K562 (cell line): ENCODE measurements around the gene CCDC34. TPM values are rescaled to one million over a fixed set of nuclear protein-coding genes. Genes with fewer than 3 reads are reported as not detected.

Source experiments
- ATAC-seq: fragments of 200-7000 bp; cut with Tn5 transposase; 3 replicates; pipeline ENCODE4 v1.9.1; 2020; ENCODE audit warnings: moderate library complexity
- BruUV-seq: library from RNA; stranded (reverse); fragments of 400-500 nt; replicated peaks from 2 replicates; lab custom pipeline; 2021; lab: Mats Ljungman, UMichigan
- CTCF ChIA-PET: fragments of 300-600 bp; formaldehyde crosslinking; extraction: SDS; loops from one replicate; lab custom pipeline; 2021; ENCODE audit warnings: low intra/inter-chr PET ratio; lab: Yijun Ruan, JAX
- POLR2A ChIA-PET: fragments of 300-600, 350-650 bp; sonication (Branson Sonifier 250); formaldehyde crosslinking; extraction: SDS; loops from one replicate; lab custom pipeline; 2021; ENCODE audit warnings: antibody characterized with exemption, inconsistent platforms; lab: Yijun Ruan, JAX
- DNase-seq, 4 experiments: peaks; one replicate each; pipeline versions ENCODE4 v3.0.0 to v3.0.0-alpha.2; 2011 to 2018; ENCODE audit warnings: low spot score in 3 of 4, mixed read lengths in 3 of 4; ENCODE audit errors: extremely low read depth in 1 of 4
- FAIRE-seq: peaks from 2 replicates; lab custom pipeline; 2011; peaks lifted over from hg19 to GRCh38; lab: Jason Lieb, UNC
- H2AFZ ChIP-seq: 2 replicates; pipeline ENCODE4 v1.6.0; 2011; ENCODE audit warnings: low read depth, low read length, control low read depth, inconsistent platforms
- H3K27ac ChIP-seq: fragments of 200-600 bp; 3 replicates; pipeline ENCODE4 v1.8.0; 2011; ENCODE audit warnings: low read depth, mild to moderate bottlenecking, control low read depth, inconsistent platforms, low read length, moderate library complexity, mixed read lengths; ENCODE audit errors: extremely low read depth
- H3K27me3 ChIP-seq, 2 experiments: fragments of 300-600 bp in 1 of 2; 2 replicates in 1 of 2; 3 replicates in 1 of 2; pipeline versions ENCODE4 v1.6.0 to v1.8.0; 2011; ENCODE audit warnings: inconsistent platforms in 2 of 2, low read length in 2 of 2, mild to moderate bottlenecking in 1 of 2, mixed read lengths in 1 of 2, moderate library complexity in 1 of 2; ENCODE audit not compliant: control insufficient read depth in 2 of 2, insufficient read depth in 2 of 2
- H3K36me3 ChIP-seq: fragments of 300-600 bp; 3 replicates; pipeline ENCODE4 v1.8.0; 2011; ENCODE audit warnings: mild to moderate bottlenecking, low read length, inconsistent platforms; ENCODE audit not compliant: control insufficient read depth, insufficient read depth
- H3K4me1 ChIP-seq, 2 experiments: fragments of 200-600 bp in 1 of 2; replicated peaks in 1 of 2; 2 replicates in 1 of 2; 3 replicates in 1 of 2; pipeline versions ENCODE4 v1.5.1 to v1.8.0; 2011; ENCODE audit warnings: inconsistent platforms in 2 of 2, low read length in 2 of 2, mild to moderate bottlenecking in 1 of 2, mixed read lengths in 1 of 2, moderate library complexity in 1 of 2; ENCODE audit not compliant: control insufficient read depth in 2 of 2, insufficient read depth in 2 of 2
- H3K4me2 ChIP-seq: 2 replicates; pipeline ENCODE4 v1.6.1; 2011; ENCODE audit warnings: low read length, control low read depth, inconsistent platforms, mixed read lengths; ENCODE audit not compliant: insufficient read depth
- H3K4me3 ChIP-seq: fragments of 200-600 bp; sonication (generic), shearing (Covaris generic); 2 replicates; pipeline ENCODE4 v1.5.1; 2016; ENCODE audit warnings: control low read depth, inconsistent platforms
- H3K79me2 ChIP-seq: fragments of 200-600 bp; 3 replicates; pipeline ENCODE4 v1.8.0; 2011; ENCODE audit warnings: low read length, inconsistent platforms; ENCODE audit not compliant: control insufficient read depth, insufficient read depth
- H3K9ac ChIP-seq, 2 experiments: 2 replicates each; pipeline versions ENCODE4 v1.6.0 to v1.6.1; 2011; ENCODE audit warnings: low read depth in 2 of 2, low read length in 2 of 2, control low read depth in 1 of 2, inconsistent platforms in 1 of 2, mild to moderate bottlenecking in 1 of 2, mixed read lengths in 1 of 2; ENCODE audit not compliant: insufficient read depth in 1 of 2
- H3K9me1 ChIP-seq: one replicate; pipeline ENCODE4 v1.6.0; 2011; ENCODE audit warnings: inconsistent platforms, mild to moderate bottlenecking, low read length, moderate library complexity; ENCODE audit not compliant: control insufficient read depth, insufficient read depth
- H3K9me3 ChIP-seq: replicated peaks from 2 replicates; pipeline ENCODE4 v1.5.1; 2011; ENCODE audit warnings: low read depth, low read length, inconsistent platforms; ENCODE audit not compliant: control insufficient read depth, insufficient read depth
- H4K20me1 ChIP-seq: replicated peaks from 2 replicates; pipeline ENCODE4 v1.6.1; 2011; ENCODE audit warnings: low read length, inconsistent platforms, mixed read lengths; ENCODE audit not compliant: control insufficient read depth, insufficient read depth
- BHLHE40 ChIP-seq: IDR thresholded peaks from 2 replicates; pipeline ENCODE4 v1.6.1; 2011; ENCODE audit warnings: low read length, improper control_type of control experiment
- HNRNPLL ChIP-seq: fragments of 200-400 bp; formaldehyde crosslinking; IDR thresholded peaks from 2 replicates; pipeline ENCODE4 v1.6.1; 2017; ENCODE audit warnings: low read length, low read depth, mild to moderate bottlenecking; ENCODE audit not compliant: poor library complexity, severe bottlenecking
- MNT ChIP-seq, 2 experiments: fragments of 450-650 bp; conservative IDR thresholded peaks; 2 replicates each; pipeline ENCODE4 v1.6.1; 2017; ENCODE audit warnings: mild to moderate bottlenecking in 2 of 2, moderate library complexity in 2 of 2
- NBN ChIP-seq: fragments of 450-650 bp; IDR thresholded peaks from 2 replicates; pipeline ENCODE4 v1.6.1; 2016; ENCODE audit warnings: low read depth, mild to moderate bottlenecking
- NEUROD1 ChIP-seq: fragments of 150-350 bp; IDR thresholded peaks from 2 replicates; pipeline ENCODE4 v1.6.1; 2014; ENCODE audit warnings: borderline replicate concordance, low read length, low read depth; ENCODE audit not compliant: partially characterized antibody
- NR0B1 ChIP-seq: fragments of 450-650 bp; IDR thresholded peaks from one replicate; pipeline ENCODE4 v1.6.1; 2018; ENCODE audit warnings: mild to moderate bottlenecking, moderate library complexity; ENCODE audit not compliant: partially characterized antibody
- SETDB1 ChIP-seq: IDR thresholded peaks from one replicate; pipeline ENCODE4 v1.6.1; 2012; ENCODE audit warnings: low read length, control low read depth, inconsistent platforms
- SIRT6 ChIP-seq: IDR thresholded peaks from one replicate; pipeline ENCODE4 v1.6.1; 2012; ENCODE audit warnings: low read depth, mild to moderate bottlenecking, control low read depth, inconsistent platforms, low read length, moderate library complexity
- SMAD3 ChIP-seq: fragments of 450-650 bp; formaldehyde crosslinking; conservative IDR thresholded peaks from 2 replicates; pipeline ENCODE4 v1.4.0; 2020; ENCODE audit warnings: mild to moderate bottlenecking
- TAL1 ChIP-seq: fragments of 450-650 bp; IDR thresholded peaks from 2 replicates; pipeline ENCODE4 v1.6.1; 2016; ENCODE audit warnings: mild to moderate bottlenecking
- TFAM ChIP-seq: fragments of 250-450 bp; sonication (Bioruptor Pico); conservative IDR thresholded peaks from 2 replicates; pipeline ENCODE4 v1.5.0; 2021; ENCODE audit warnings: mild to moderate bottlenecking, moderate library complexity
- TFE3 ChIP-seq: fragments of 450-650 bp; formaldehyde crosslinking; IDR thresholded peaks from 2 replicates; pipeline ENCODE4 v1.4.0; 2020; ENCODE audit warnings: mild to moderate bottlenecking, mixed read lengths
- ZBTB49 ChIP-seq: sonication (generic); formaldehyde crosslinking; IDR thresholded peaks from 2 replicates; pipeline ENCODE4 v1.8.0; 2022; ENCODE audit warnings: missing genetic modification reagents, mild to moderate bottlenecking, borderline replicate concordance
- ZC3H8 ChIP-seq: fragments of 450-650 bp; IDR thresholded peaks from 2 replicates; pipeline ENCODE4 v1.6.1; 2017
- ZEB2 ChIP-seq: fragments of 450-650 bp; IDR thresholded peaks from 2 replicates; pipeline ENCODE4 v1.6.1; 2016
- ZNF431 ChIP-seq: sonication (generic); formaldehyde crosslinking; IDR thresholded peaks from 2 replicates; pipeline ENCODE4 v1.8.0; 2022; ENCODE audit warnings: mild to moderate bottlenecking, missing genetic modification reagents
- ZNF551 ChIP-seq: fragments of 250-450 bp; sonication (Bioruptor Pico); IDR thresholded peaks from 2 replicates; pipeline ENCODE4 v1.5.0; 2021; ENCODE audit warnings: mild to moderate bottlenecking, moderate library complexity
- ZNF77 ChIP-seq: fragments of 250-450 bp; sonication (Bioruptor Pico); IDR thresholded peaks from 2 replicates; pipeline ENCODE4 v1.5.0; 2020
- WGBS: fragments of 100-300 bp; shearing (Covaris generic); methylation state at CpG from one replicate; pipeline ENCODE4 v1.1.6; 2016; ENCODE audit warnings: low coverage, mixed read lengths; ENCODE audit not compliant: insufficient coverage; ENCODE audit errors: missing lambda C conversion rate; 5-methylcytosine and 5-hydroxymethylcytosine counted together
- in situ Hi-C: fragments of 300-500 bp; cut with MboI; formaldehyde crosslinking; loops from 4 replicates; pipeline ENCODE4 v1.15.0; 2018; ENCODE audit warnings: inconsistent platforms, mixed read lengths
- intact Hi-C: fragments of 100-400 bp; cut with micrococcal nuclease; formaldehyde crosslinking; loops from 2 replicates; pipeline ENCODE4 v1.14.2; 2022
- polyA plus RNA-seq, 8 experiments: library from polyadenylated mRNA; depleted of rRNA in 4 of 8; stranded (reverse) in 5 of 8; unstranded in 3 of 8; fragments of >200 nt; fragmentation: Nextera tagmentation in 2 of 8; fragmentation: Illumina TruSeq in 1 of 8; extraction: Ambion mirVana in 2 of 8; extraction: Trizol in 1 of 8; gene quantifications; 2 replicates each; pipeline versions ENCODE4 v1.2.1 to v1.2.3, GENCODE V29; 2011 to 2014; ENCODE audit warnings: inconsistent platforms in 1 of 8, missing spikeins in 1 of 8
- total RNA-seq, 7 experiments: library from RNA; depleted of rRNA in 6 of 7; stranded (reverse); fragments of >200 nt in 6 of 7; fragmentation: Illumina TruSeq in 2 of 7; extraction: Trizol in 2 of 7; gene quantifications; 2 replicates each; pipeline versions ENCODE4 v1.2.1 to v1.2.3, GENCODE V29; 2011 to 2021; ENCODE audit warnings: low replicate concordance in 1 of 7

CCDC34 gene
- total and polyA plus RNA-seq, 9 of the 15 experiments (the other 6 are each of a cell fraction or from before 2014, with no cell fraction given), result 6.2 to 42.0 (median 15.7) TPM

- DNase-seq, result peak in 3 of 4 experiments; percentile 14 to 28 (median 28)
- H3K4me3 ChIP-seq, result no peak overlapping the region
- in situ Hi-C loops, result no loop called here
- CTCF ChIA-PET, result no interaction called here
- H3K27ac ChIP-seq, result no peak overlapping the region
- H2AFZ ChIP-seq, result 0 out of 2 replicates have a peak overlapping the region, but pooled peaks have one; percentile 47
- H3K4me1 ChIP-seq, result 0 out of 5 replicates have a peak, but pooled peaks cover 0 to 3% of the 10 kb centered on the region in 2 experiments
- peak; percentile 81 for ATAC-seq
- no peaks in the 10 kb centered on the region for H3K79me2 ChIP-seq
- POLR2A ChIA-PET, result no interaction called here
- BruUV-seq, result no TSS peak
- no peaks in the 10 kb centered on the region for H3K27me3 ChIP-seq
- WGBS, result 0% methylated on average over 2 of the region's 2 CpGs
- H3K9me1 ChIP-seq, result no peaks in the 10 kb centered on the region
- H3K36me3 ChIP-seq, result no peaks in the 10 kb centered on the region
- H3K9ac ChIP-seq, result no peak overlapping the region
- H3K9me3 ChIP-seq, result no peaks in the 10 kb centered on the region
- no peaks in the 10 kb centered on the region for H4K20me1 ChIP-seq
- intact Hi-C loops, result no loop called here
- FAIRE-seq, result peak; percentile 6
- no peak overlapping the region for H3K4me2 ChIP-seq
- TF ChIP-seq ZEB2 (no peak), ZC3H8 (no peak), ZNF77 (no peak), NBN (no peak), SETDB1 (no peak), ZNF431 (CRISPR knock-in tag) (no peak), HNRNPLL (no peak), BHLHE40 (peak; percentile 83), TFAM (no peak), SMAD3 (no peak), TFE3 (CRISPR knock-in tag) (no peak), NR0B1 (no peak), ZBTB49 (CRISPR knock-in tag) (no peak), ZNF551 (CRISPR knock-in tag) (no peak), NEUROD1 (no peak), MNT (conservative IDR thresholded peaks at IDR 0.05) (0 out of 4 replicates have a peak, but pooled peaks have one; percentile 24 to 27), TAL1 (no peak), SIRT6 (no peak)
These were observed 45.3 kb downstream of the CCDC34 start for GRCh38 chr11:27317751-27318150.
